ACC112 (cell line): ENCODE measurements around the gene ADAD2.

Source experiments
- H2AFZ ChIP-seq: fragments of 200-600 bp; sonication (generic); one replicate; pipeline ENCODE4 v1.6.0; 2017; ENCODE audit warnings: antibody characterized with exemption, low read length; ENCODE audit not compliant: unreplicated experiment
- H3K27ac ChIP-seq: fragments of 200-600 bp; sonication (generic); 2 replicates; pipeline ENCODE4 v1.5.1; 2014; ENCODE audit warnings: low read depth, mild to moderate bottlenecking, antibody characterized with exemption, low read length, moderate library complexity
- H3K27me3 ChIP-seq: fragments of 200-600 bp; sonication (generic); 2 replicates; pipeline ENCODE4 v1.6.1; 2014; ENCODE audit warnings: mild to moderate bottlenecking, antibody characterized with exemption, low read length, moderate library complexity, mixed read lengths; ENCODE audit not compliant: insufficient read depth
- H3K36me3 ChIP-seq: fragments of 200-600 bp; sonication (generic); 2 replicates; pipeline ENCODE4 v1.6.1; 2016; ENCODE audit warnings: mild to moderate bottlenecking, antibody characterized with exemption, low read length, moderate library complexity, mixed read lengths; ENCODE audit not compliant: insufficient read depth
- H3K4me1 ChIP-seq: fragments of 200-600 bp; sonication (generic); one replicate; pipeline ENCODE4 v1.6.1; 2016; ENCODE audit warnings: low read length, mixed read lengths; ENCODE audit not compliant: insufficient read depth, unreplicated experiment, control insufficient read depth
- H3K4me3 ChIP-seq: fragments of 200-600 bp; sonication (generic); 2 replicates; pipeline ENCODE4 v1.5.1; 2014; ENCODE audit warnings: mild to moderate bottlenecking, low read depth, low read length
- H3K79me2 ChIP-seq: fragments of 200-600 bp; sonication (generic); one replicate; pipeline ENCODE4 v1.6.0; 2016; ENCODE audit warnings: low read length; ENCODE audit not compliant: control insufficient read depth, unreplicated experiment, insufficient read depth

ADAD2 gene

GRCh38 chr16:84177741-84178073 is 13.2 kb upstream of the ADAD2 start:
- Histone ChIP-seq H3K4me3 (no peak overlapping the region), H2AFZ (no peak overlapping the region), H3K27me3 (no peaks in the 10 kb centered on the region), H3K79me2 (no peaks in the 10 kb centered on the region), H3K4me1 (peaks cover 24% of the 10 kb centered on the region), H3K27ac (peak overlapping the region; percentile 30; the same call in 1 of the 2 replicates), H3K36me3 (peaks cover 7% of the 10 kb centered on the region; the same call in 1 of the 2 replicates)

- H3K79me2 ChIP-seq = peaks cover 1% of the 10 kb centered on the region
- no peak overlapping the region for H3K4me3 ChIP-seq
- peaks cover 10% of the 10 kb centered on the region; the same call in 1 of the 2 replicates for H3K36me3 ChIP-seq
- H3K27ac ChIP-seq = no peak overlapping the region
- H3K4me1 ChIP-seq = peaks cover 24% of the 10 kb centered on the region
- H3K27me3 ChIP-seq = no peaks in the 10 kb centered on the region
- no peak overlapping the region for H2AFZ ChIP-seq
Observed at GRCh38 chr16:84178146-84178765, 12.7 kb upstream of the ADAD2 start.

- H3K36me3 ChIP-seq = peaks cover 10% of the 10 kb centered on the region; the same call in 1 of the 2 replicates
- H3K27me3 ChIP-seq = no peaks in the 10 kb centered on the region
- no peak overlapping the region for H3K4me3 ChIP-seq
- H2AFZ ChIP-seq = no peak overlapping the region
- peaks cover 7% of the 10 kb centered on the region for H3K79me2 ChIP-seq
- H3K27ac ChIP-seq = no peak overlapping the region
- H3K4me1 ChIP-seq = peaks cover 24% of the 10 kb centered on the region
Observed at GRCh38 chr16:84178892-84179611, 11.9 kb upstream of the ADAD2 start.

GRCh38 chr16:84179612-84180320 is 11.2 kb upstream of the ADAD2 start:
- H3K36me3 ChIP-seq = peaks cover 10% of the 10 kb centered on the region; the same call in 1 of the 2 replicates
- H3K27me3 ChIP-seq = no peaks in the 10 kb centered on the region
- H2AFZ ChIP-seq = no peak overlapping the region

GRCh38 chr16:84180519-84181140 is 10.3 kb upstream of the ADAD2 start:
- Histone ChIP-seq H3K36me3 (peaks cover 10% of the 10 kb centered on the region; the same call in 1 of the 2 replicates), H3K4me3 (no peak overlapping the region)

More at GRCh38 chr16:84179612-84180320, 11.2 kb upstream of the ADAD2 start:
- H3K4me1 ChIP-seq = peaks cover 24% of the 10 kb centered on the region
- no peak overlapping the region for H3K27ac ChIP-seq
- H3K79me2 ChIP-seq = peaks cover 13% of the 10 kb centered on the region
- H3K4me3 ChIP-seq = no peak overlapping the region

GRCh38 chr16:84181144-84181915 is 9.6 kb upstream of the ADAD2 start:
- peaks cover 10% of the 10 kb centered on the region; the same call in 1 of the 2 replicates for H3K36me3 ChIP-seq
- H2AFZ ChIP-seq = no peak overlapping the region
- peaks cover 21% of the 10 kb centered on the region for H3K4me1 ChIP-seq

More at GRCh38 chr16:84180519-84181140, 10.3 kb upstream of the ADAD2 start:
- peaks cover 24% of the 10 kb centered on the region for H3K4me1 ChIP-seq
- H3K79me2 ChIP-seq = peaks cover 19% of the 10 kb centered on the region
- no peaks in the 10 kb centered on the region for H3K27me3 ChIP-seq
- no peak overlapping the region for H3K27ac ChIP-seq
- no peak overlapping the region for H2AFZ ChIP-seq

GRCh38 chr16:84182104-84182503 is 8.9 kb upstream of the ADAD2 start:
- peaks cover 10% of the 10 kb centered on the region; the same call in 1 of the 2 replicates for H3K36me3 ChIP-seq
- H3K4me3 ChIP-seq = no peak overlapping the region
- H3K27me3 ChIP-seq = no peaks in the 10 kb centered on the region
- no peak overlapping the region for H2AFZ ChIP-seq
- no peak overlapping the region for H3K27ac ChIP-seq
- peaks cover 30% of the 10 kb centered on the region for H3K79me2 ChIP-seq
- peaks cover 13% of the 10 kb centered on the region for H3K4me1 ChIP-seq

More at GRCh38 chr16:84181144-84181915, 9.6 kb upstream of the ADAD2 start:
- no peaks in the 10 kb centered on the region for H3K27me3 ChIP-seq
- H3K27ac ChIP-seq = no peak overlapping the region
- no peak overlapping the region for H3K4me3 ChIP-seq
- H3K79me2 ChIP-seq = peaks cover 26% of the 10 kb centered on the region

- Histone ChIP-seq H3K36me3 (peaks cover 10% of the 10 kb centered on the region; the same call in 1 of the 2 replicates), H3K4me1 (peaks cover 5% of the 10 kb centered on the region), H3K27ac (no peak overlapping the region), H2AFZ (no peak overlapping the region), H3K4me3 (no peak overlapping the region), H3K79me2 (peaks cover 30% of the 10 kb centered on the region), H3K27me3 (no peaks in the 10 kb centered on the region)
Observed at GRCh38 chr16:84182680-84183571, 8.0 kb upstream of the ADAD2 start.

- Histone ChIP-seq H3K4me1 (no peaks in the 10 kb centered on the region), H3K4me3 (no peak overlapping the region), H3K27ac (no peak overlapping the region), H3K27me3 (no peaks in the 10 kb centered on the region), H3K36me3 (peaks cover 10% of the 10 kb centered on the region; the same call in 1 of the 2 replicates), H2AFZ (no peak overlapping the region), H3K79me2 (peaks cover 30% of the 10 kb centered on the region)
Observed at GRCh38 chr16:84183572-84183875, 7.4 kb upstream of the ADAD2 start.
